Posterior cingulate gyrus (tissue), 11 donors: ENCODE measurements around the gene COG8.

ENCODE experiments used
- DNase-seq, 10 donors: peaks; one replicate each; pipeline versions ENCODE4 v3.0.0 to v3.0.0-alpha.2; 2020 to 2021; ENCODE audit warnings: mixed read lengths in 3 of 10
- intact Hi-C: fragments of 100-400 bp; cut with DNase I; formaldehyde crosslinking; loops from one replicate; pipeline ENCODE4 v1.15.1; 2023

COG8 gene

DNA sequence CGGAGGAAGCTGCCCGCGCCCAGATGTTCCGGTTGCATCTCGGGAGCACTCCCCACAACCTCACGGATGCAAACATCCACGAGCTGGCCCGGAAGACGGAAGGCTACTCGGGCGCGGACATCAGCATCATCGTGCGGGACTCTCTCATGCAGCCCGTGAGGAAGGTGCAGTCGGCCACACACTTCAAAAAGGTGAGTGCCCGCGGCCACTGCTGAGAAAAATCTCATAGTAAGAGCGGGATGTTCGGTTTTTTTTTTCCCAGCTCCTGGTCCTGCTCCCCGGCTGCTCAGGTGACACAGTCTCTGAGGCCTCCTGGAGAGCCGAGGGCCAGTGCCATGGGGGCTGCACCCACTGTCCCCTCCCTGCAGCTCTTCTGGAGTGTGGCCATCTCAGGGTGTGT lies 18.3 kb downstream of the COG8 start:
- DNase-seq, result peak in 1 of 10 donors; percentile 64
- intact Hi-C loops, result no loop called here

DNA sequence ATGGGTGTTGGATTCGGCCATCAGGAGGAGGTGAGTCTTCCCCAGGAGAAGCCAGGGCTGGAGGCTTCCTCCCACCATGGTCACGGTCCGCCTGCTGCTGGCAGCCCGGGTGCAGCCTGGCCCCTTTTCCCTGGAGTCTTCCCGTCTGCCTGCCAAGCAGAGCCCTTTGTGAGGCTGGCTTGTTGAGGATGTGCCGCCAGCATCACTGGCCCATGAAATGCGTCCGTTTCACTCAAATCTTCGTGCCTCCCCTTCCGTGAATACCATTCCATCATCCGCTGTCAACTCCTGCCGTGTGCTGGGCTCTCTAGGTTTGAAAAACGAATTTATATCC lies 18.7 kb downstream of the COG8 start:
- DNase-seq, result peak in 1 of 10 donors; percentile 77
- intact Hi-C loops, result no loop called here

DNA sequence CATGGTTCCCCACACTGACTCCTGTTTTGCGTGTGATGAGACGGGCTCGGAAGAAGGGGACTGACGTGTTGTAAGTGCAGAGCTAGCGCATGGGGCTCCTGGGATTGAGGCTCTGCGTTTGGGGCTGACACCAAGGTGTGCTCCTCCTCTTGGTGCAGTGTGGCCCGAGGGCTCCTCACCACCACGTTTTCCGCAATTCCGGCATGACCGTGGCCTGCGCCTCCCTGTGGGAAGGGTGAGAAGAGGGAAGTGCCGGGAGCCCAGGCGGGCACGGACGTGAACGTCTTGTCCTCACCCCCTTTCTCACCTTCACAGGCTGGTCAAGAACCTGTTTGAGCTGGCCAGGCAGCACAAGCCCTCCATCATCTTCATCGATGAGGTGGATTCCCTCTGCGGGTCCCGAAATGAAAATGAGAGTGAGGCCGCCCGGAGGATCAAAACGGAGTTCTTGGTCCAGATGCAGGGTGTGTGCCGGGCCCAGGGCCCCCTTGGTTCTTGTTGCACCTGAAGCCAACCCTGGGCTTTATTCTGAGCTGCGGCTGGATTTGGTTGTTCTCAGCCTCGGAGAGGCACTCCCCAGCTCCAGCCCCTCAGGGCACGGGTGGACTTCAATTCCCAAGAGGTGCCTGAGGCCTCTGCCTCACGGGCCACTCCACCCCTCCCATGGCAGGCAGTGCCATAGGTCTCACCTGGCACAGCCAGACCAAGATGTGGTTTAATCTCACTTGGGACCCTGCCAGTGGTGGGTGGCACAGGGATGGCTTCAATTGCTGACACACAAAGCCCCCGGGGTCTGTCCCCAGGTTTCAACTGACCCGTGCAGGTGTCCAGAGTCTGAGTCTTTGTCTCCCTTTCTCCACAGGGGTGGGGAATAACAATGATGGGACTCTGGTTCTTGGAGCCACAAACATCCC lies 19.3 kb downstream of the COG8 start:
- DNase-seq, result peak in 2 of 10 donors; percentile 74 to 75
- intact Hi-C loops, result no loop called here

- intact Hi-C loops, result no loop called here
- DNase-seq, result peak in 1 of 10 donors; percentile 17
Measured at GRCh38 chr16:69319381-69319780, 20.0 kb downstream of the COG8 start.

- intact Hi-C loops, result no loop called here
- peak in 1 of 10 donors; percentile 17 for DNase-seq
Measured at GRCh38 chr16:69318911-69319289, 20.5 kb downstream of the COG8 start.

DNA sequence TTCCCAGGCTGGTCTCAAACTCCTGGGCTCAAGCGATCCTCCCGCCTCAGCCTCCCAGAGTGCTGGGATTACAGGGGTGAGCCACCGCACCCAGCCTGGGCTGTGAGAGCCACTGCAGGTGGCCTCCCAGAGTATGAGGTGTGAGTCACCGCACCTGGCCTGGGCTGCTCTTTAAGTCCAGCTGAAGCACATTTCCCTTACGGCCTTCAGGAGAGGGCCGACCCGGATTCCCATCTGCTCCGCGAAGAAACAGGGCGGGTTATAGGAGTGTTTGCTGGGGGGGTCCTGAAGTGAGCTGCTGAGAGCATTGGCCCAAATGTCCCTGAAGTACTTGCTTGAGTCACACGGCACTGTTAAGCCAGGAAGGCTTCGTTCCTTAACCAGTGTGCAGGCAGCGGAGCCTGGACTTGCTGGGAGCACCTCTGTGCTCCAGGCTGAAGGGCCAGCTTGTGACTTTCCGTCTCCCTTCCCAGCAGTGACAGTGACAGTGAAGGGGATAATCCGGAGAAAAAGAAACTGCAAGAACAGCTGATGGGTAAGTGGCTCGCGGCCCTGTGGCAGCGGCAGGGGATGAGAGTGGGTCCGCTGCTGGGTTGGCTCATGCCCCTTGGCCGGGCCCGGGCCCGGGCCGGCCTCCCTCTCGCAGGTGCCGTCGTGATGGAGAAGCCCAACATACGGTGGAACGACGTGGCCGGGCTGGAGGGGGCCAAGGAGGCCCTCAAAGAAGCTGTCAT lies 21.0 kb downstream of the COG8 start:
- peak in 1 of 10 donors; percentile 53 for DNase-seq
- intact Hi-C loops, result no loop called here

GRCh38 chr16:69316595-69317034 lies 22.7 kb downstream of the COG8 start:
- intact Hi-C loops, result no loop called here
- DNase-seq, result peak in 1 of 10 donors; percentile 73

DNA sequence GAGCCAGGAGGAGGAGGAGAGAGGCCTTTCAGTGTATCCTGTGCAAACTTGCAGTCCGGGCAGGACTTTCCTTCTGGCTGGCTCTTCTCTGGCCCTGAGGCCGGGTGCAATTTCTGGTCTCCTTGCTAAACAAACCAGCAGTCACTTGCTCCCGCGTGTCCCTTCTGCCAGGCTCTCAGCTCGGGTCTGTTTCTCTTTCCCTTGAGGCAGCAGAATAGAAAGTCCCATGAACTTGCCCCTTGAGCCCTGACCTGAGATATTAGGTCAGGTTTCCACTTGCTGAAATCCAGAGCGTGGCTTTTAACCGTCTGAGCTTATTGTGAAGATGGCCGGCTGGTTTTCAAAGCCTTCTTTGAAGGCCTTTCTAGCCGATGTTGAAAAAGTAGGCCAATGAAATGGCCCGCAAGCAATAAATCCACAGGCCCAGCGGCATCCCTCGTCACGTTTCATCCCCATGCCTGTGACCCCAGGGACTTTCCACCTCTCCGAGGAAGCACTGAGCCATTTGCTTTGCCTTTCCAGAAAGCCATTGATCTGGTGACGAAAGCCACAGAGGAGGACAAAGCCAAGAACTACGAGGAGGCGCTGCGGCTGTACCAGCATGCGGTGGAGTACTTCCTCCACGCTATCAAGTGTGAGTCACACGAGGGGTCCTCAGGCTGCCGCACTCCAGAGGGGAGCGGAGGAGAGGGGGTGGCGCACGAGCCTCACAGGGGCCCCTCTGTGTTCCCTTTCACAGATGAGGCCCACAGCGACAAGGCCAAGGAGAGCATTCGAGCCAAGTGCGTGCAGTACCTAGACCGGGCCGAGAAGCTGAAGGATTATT lies 23.7 kb downstream of the COG8 start:
- intact Hi-C loops, result no loop called here
- peak in 2 of 10 donors; percentile 63 to 80 for DNase-seq

DNA sequence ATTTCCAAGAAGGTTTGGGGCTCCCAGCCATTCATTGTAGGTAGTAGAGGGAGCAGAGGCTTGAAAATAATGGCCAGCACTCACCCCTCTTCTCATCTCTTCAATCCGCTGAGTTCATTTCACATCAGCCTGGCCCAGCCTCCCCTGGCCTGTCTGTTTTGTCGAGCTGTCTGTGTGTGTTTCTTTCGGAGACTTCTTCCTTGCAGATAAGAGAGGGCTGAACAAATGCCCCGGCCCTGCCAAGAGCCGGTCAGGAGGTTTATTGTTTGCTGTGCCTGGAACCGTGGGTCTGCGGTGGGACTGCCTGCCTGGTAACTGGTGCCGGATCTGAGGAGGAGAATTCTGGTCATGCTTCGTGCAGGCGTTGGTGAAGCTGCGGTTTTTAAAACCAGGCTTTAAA lies 24.8 kb downstream of the COG8 start:
- peak in 2 of 10 donors; percentile 59 to 63 for DNase-seq
- intact Hi-C loops, result no loop called here

- intact Hi-C loops, result no loop called here
Measured at GRCh38 chr16:69313469-69313868, 25.9 kb downstream of the COG8 start.

GRCh38 chr16:69311533-69312387 lies 27.6 kb downstream of the COG8 start:
- intact Hi-C loops, result loop anchor here (1.0 kb wide), 1 partner anchor 28 kb away; the partner anchor contains the start of genes COG8 and NIP7
- peak in 3 of 10 donors; percentile 77 to 88 (median 86) for DNase-seq

More at GRCh38 chr16:69313469-69313868, 25.9 kb downstream of the COG8 start:
- DNase-seq, result peak in 1 of 10 donors; percentile 16

DNA sequence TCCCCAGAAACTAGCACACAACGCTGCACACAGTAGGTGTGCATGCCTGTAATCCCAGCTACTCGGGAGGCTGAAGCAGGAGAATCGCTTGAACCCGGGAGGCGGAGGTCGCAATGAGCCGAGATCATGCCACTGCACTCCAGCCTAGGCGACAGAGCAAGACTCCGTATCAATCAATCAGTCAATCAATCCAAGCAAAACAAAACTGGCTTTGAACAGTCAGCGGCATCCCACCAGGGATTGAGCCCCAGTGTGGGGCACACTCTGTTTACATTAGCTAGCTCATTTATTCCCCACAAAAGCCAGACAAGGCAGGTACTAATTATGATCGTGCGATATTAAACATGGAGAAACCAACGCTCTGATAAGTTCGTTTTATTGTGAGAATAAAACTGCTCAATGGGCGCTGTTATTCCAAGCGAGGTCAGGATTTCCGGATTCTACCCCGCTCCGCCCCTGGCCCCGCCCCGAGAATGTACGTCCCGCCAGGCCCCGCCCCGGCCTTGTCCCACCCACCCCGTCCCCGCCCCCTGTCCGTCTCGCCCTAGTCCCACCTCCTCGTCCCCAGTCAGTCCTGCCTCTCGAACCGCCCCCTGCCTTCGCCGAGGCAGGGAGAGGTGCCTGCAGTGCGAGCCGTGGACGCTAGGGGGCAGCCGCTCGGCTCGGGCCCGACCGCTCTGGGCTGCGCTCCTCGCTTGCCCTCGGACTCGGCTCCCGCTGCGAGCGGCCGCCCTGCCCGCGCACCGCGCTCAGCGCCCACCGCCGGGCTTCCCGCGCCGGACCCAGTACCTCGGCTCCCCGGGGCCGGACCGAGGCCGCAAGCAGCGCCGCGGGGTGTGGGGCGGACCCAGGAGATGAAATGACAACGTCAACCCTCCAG lies 28.5 kb downstream of the COG8 start, which contains the start of gene VPS4A:
Gene VPS4A (plus strand): TSS at position 698 of the 880 bp plus-strand sequence. CDS start 162 bp downstream, at position 860.
- peak; percentile 92 to 99 (median 96) for DNase-seq
- intact Hi-C loops, result loop anchor here (1.0 kb wide), 1 partner anchor 28 kb away; the partner anchor contains the start of genes COG8 and NIP7

DNA sequence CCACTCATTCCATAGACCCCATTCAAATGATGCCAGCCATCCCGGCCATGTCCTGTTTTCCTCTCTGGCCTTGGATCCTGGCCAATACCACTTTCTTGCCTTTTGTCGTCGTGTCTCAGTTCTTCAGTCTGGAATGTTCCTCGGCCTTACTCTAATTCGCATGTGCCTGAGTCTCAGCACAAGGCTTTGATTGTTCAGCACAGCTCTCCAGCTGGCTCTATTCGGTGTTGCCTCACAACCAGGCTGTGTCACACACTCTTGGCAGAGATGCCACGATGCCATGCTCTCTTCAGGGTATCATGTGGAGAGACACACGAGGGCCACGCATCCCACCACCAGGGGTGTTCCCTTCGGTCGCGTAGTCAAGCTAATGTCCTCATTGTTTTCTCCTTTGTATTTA lies 30.0 kb downstream of the COG8 start:
- intact Hi-C loops, result no loop called here
- peak in 7 of 10 donors; percentile 24 to 90 (median 38) for DNase-seq

GRCh38 chr16:69307856-69308255 lies 31.5 kb downstream of the COG8 start:
- intact Hi-C loops, result no loop called here
- DNase-seq, result no peak

DNA sequence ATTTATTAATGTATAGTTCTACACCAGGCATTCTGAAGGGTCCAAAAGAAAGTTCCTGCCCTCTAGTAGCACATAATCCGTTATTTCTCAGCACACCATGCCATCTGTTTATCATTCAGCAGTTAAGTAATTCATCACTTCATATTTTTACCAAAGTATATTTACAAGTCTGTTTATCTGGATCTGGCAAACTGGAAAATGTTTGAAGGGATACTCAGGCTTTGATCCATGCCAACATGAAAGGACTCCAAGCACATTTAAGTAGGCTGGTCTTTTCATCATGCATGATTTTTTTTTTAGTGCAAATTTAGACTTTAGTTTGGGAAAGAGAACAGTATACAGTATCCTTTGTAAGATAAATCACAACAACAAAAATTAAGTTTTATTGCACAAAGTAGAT lies 32.3 kb downstream of the COG8 start:
- intact Hi-C loops, result no loop called here

GRCh38 chr16:69306031-69306430 lies 33.3 kb downstream of the COG8 start:
- intact Hi-C loops, result no loop called here

More for the DNA sequence above, 32.3 kb downstream of the COG8 start:
- DNase-seq, result no peak

DNA sequence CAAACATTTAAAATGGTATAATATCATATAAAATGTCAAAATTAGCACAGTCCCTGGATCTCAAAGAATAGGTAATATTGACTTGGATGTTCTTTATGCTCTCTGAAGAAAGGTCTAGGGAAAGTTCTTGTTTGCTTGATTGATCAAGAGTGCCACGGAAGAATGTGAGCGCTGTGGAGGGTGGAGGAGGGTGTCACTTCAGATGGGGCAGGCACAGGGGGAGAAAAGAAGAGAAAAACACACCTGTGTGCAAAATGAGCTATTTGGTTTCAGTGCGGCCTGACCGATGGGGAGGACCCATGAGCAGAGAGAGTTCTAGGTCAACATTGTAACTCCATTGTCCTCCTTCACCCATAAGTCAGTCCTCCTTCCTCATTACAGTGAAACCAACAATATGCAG lies 37.1 kb downstream of the COG8 start:
- DNase-seq, result no peak
- intact Hi-C loops, result no loop called here

More at GRCh38 chr16:69306031-69306430, 33.3 kb downstream of the COG8 start:
- DNase-seq, result no peak

GRCh38 chr16:69301861-69302260 lies 37.5 kb downstream of the COG8 start:
- peak in 1 of 10 donors; percentile 44 for DNase-seq

More at GRCh38 chr16:69301861-69302260, 37.5 kb downstream of the COG8 start:
- intact Hi-C loops, result no loop called here
